Activated CD8-positive, alpha-beta T cell treated with anti-CD3 and anti-CD28 coated beads for 36 hours (primary cell): Measurements from ENCODE around the gene MTTP. TPM values are rescaled to one million over a fixed set of nuclear protein-coding genes. Genes with fewer than 3 reads are reported as not detected.
A peak's percentile ranks its signal among the peaks of the same experiment; 100 is the strongest.

Experiments used
- ATAC-seq: fragments of 200-7000 bp; cut with Tn5 transposase; one replicate; pipeline ENCODE4 v1.10.0; 2021; ENCODE audit warnings: mild to moderate bottlenecking, moderate library complexity
- CTCF ChIA-PET: fragments of 350-600 bp; sonication (Branson Sonifier 250); formaldehyde crosslinking; loops from one replicate; lab custom pipeline; 2021; ENCODE audit warnings: antibody characterized with exemption; lab: Charles Lee
- POLR2A ChIA-PET: fragments of 350-600 bp; sonication (Branson Sonifier 250); formaldehyde crosslinking; loops from one replicate; lab custom pipeline; 2021; ENCODE audit warnings: antibody characterized with exemption; lab: Charles Lee
- DNase-seq: peaks from one replicate; pipeline ENCODE4 v3.0.0-alpha.2; 2020
- H3K27ac Mint-ChIP-seq: one replicate; pipeline ENCODE4 v1.8.0; 2021; ENCODE audit warnings: mild to moderate bottlenecking, mixed read lengths
- H3K27me3 Mint-ChIP-seq: one replicate; pipeline ENCODE4 v1.8.0; 2021; ENCODE audit warnings: mixed read lengths
- H3K36me3 Mint-ChIP-seq: one replicate; pipeline ENCODE4 v1.8.0; 2021; ENCODE audit warnings: low read depth, mixed read lengths
- H3K4me1 Mint-ChIP-seq: one replicate; pipeline ENCODE4 v1.8.0; 2021; ENCODE audit warnings: low read depth, mixed read lengths
- H3K4me3 Mint-ChIP-seq: one replicate; pipeline ENCODE4 v1.8.0; 2021; ENCODE audit warnings: mild to moderate bottlenecking, moderate library complexity, mixed read lengths
- H3K9me3 Mint-ChIP-seq: one replicate; pipeline ENCODE4 v1.8.0; 2021; ENCODE audit warnings: mixed read lengths
- CTCF ChIP-seq: fragments of 200-600 bp; IDR thresholded peaks from one replicate; pipeline ENCODE4 v1.8.0; 2022; ENCODE audit warnings: antibody characterized with exemption, mild to moderate bottlenecking
- intact Hi-C: fragments of 100-400 bp; cut with micrococcal nuclease; formaldehyde crosslinking; loops from one replicate; pipeline ENCODE4 v1.10.0; 2022
- total RNA-seq, 2 experiments: library from RNA; stranded (reverse); gene quantifications; one replicate each; pipeline ENCODE4 v1.2.3, GENCODE V29; 2021

Gene MTTP
- total RNA-seq, 2 experiments from 2014 or later, result 0.45 to 0.59 TPM

GRCh38 chr4:99563310-99564186, 11.1 kb upstream of the MTTP start, which contains the start of gene TRMT10A:
Gene TRMT10A, minus strand, starts transcription at chr4:99564039. Its CDS starts 4,701 bp downstream, at chr4:99559338.
- H3K4me1 Mint-ChIP-seq, result peaks cover 8% of the 10 kb centered on the region
- H3K9me3 Mint-ChIP-seq, result no peaks in the 10 kb centered on the region
- intact Hi-C loops, result loop anchor here (5.0 kb wide), 2 partner anchors 329 to 384 kb away; partner anchors contain the start of genes DNAJB14 and LAMTOR3
- DNase-seq (peak; percentile 98), ATAC-seq (peak; percentile 89)
- ChIA-PET POLR2A (interaction anchor here (0.6 to 1.2 kb wide), 4 partner anchors 56 to 634 kb away, joined by 3 read pairs; partner anchors contain the start of gene LAMTOR3), CTCF (interaction anchor here (0.6 to 3.0 kb wide), 8 partner anchors 52 to 568 kb away, joined by 3 to 27 read pairs (median 4); partner anchors contain the start of gene METAP1)
- H3K4me3 Mint-ChIP-seq, result peak within 1 kb of the TSS; percentile 90
- no peak for TF ChIP-seq CTCF
- no peaks in the 10 kb centered on the region for H3K36me3 Mint-ChIP-seq
- H3K27ac Mint-ChIP-seq, result peak within 1 kb of the TSS; percentile 98
- H3K27me3 Mint-ChIP-seq, result peaks cover 12% of the 10 kb centered on the region

DNA sequence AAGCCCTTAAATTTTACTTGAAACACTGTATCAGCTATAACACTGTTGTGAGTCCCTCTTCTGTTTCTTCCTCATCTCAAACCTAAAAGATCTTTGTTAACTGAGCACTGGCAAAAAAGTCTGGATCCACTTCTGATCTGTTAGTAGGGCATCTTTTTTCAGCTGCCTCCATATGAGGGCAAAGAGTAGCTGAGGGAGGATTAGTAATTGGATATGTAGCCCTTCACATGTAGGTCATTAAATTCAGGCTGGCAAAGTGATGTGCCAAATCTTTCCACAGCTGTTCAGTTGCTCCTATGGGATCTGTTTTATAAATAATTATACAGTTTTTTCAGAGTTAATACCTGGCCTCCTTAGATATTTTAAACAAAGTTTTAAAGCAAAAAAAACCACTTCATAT, 9.7 kb upstream of the MTTP start:
- DNase-seq (no peak), ATAC-seq (no peak)
- Mint-ChIP-seq H3K9me3 (no peaks in the 10 kb centered on the region), H3K27me3 (peaks cover 16% of the 10 kb centered on the region), H3K27ac (no peak overlapping the region), H3K4me1 (peaks cover 8% of the 10 kb centered on the region), H3K4me3 (peak overlapping the region; percentile 90), H3K36me3 (no peaks in the 10 kb centered on the region)
- no peak for TF ChIP-seq CTCF
- CTCF ChIA-PET, result interaction anchor here (2.8 to 3.0 kb wide), 2 partner anchors 244 to 247 kb away, joined by 12 to 27 read pairs; no protein-coding TSS in a partner anchor
- POLR2A ChIA-PET, result no interaction called here
- intact Hi-C loops, result loop anchor here (5.0 kb wide), 2 partner anchors 327 to 382 kb away; partner anchors contain the start of genes DNAJB14 and LAMTOR3

DNA sequence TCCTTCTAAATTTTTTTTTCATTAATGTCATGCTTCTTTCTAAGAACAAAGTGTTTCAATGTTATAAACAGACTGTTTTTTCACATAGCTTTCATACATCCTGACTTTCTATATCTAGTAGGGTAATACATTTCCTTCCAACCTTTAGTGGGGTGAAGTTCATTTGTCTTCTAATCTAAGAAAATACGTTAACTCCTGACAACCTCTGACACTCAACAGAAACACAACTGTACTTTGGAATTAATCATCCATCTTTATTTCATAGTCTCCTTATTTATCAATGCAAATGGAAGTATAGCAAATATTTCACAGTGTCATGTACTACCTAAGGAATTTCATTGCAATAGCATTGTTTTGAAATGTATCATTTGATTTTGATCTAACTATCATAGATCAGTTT, 2.7 kb upstream of the MTTP start:
- intact Hi-C loops, result no loop called here

DNA sequence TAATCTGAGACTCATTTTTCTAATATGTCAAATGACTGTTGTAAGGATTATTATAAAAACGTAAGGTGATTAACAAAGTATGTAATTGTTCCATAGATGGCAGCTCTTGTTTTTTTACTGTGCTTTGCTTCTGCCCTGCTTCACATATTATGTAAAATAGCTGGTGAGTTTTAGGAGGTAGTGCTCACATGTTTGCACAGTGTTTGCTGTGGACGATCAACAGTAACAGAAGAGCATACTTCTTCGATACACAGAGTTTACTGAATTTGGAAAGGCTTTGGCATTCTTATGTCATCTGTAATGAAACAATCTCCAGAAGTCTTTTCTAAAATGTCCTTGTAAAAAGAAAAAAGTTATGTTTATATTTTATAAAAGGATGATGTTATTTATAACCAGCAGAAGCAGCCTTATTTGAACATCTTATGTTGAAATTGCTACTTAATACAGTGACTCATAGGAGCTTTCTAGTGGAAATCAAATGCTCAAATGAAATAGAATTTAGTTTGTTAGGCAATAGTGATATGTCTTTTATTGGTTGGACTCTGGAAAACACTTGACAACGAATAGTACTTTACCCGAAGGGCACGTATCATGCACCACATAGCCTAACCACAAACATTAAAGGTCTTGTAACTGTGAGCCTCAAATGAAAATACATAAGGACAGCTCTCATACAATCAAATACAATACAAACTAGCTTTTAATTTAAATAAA, 1.9 kb upstream of the MTTP start:
- no peak overlapping the region for H3K4me3 Mint-ChIP-seq
- ChIA-PET POLR2A (no interaction called here), CTCF (interaction anchor here (1.1 kb wide), 1 partner anchor 13 kb away, joined by 3 read pairs; no protein-coding TSS in a partner anchor)
- H3K9me3 Mint-ChIP-seq, result no peaks in the 10 kb centered on the region
- TF ChIP-seq CTCF, result no peak
- H3K36me3 Mint-ChIP-seq, result no peaks in the 10 kb centered on the region
- DNase-seq (no peak), ATAC-seq (no peak)
- no peak overlapping the region for H3K27ac Mint-ChIP-seq
- peaks cover 32% of the 10 kb centered on the region for H3K27me3 Mint-ChIP-seq
- no peaks in the 10 kb centered on the region for H3K4me1 Mint-ChIP-seq
- intact Hi-C loops, result no loop called here

More for the DNA sequence above, 2.7 kb upstream of the MTTP start:
- Mint-ChIP-seq H3K27ac (no peak overlapping the region), H3K4me3 (no peak overlapping the region), H3K9me3 (no peaks in the 10 kb centered on the region), H3K36me3 (no peaks in the 10 kb centered on the region), H3K4me1 (no peaks in the 10 kb centered on the region), H3K27me3 (peaks cover 30% of the 10 kb centered on the region)
- ChIA-PET CTCF (no interaction called here), POLR2A (no interaction called here)
- DNase-seq, result no peak
- no peak for ATAC-seq
- TF ChIP-seq CTCF, result no peak
